Daoy (cell line): Measurements from ENCODE around the gene PKP3. TPM values are rescaled to one million over a fixed set of nuclear protein-coding genes. Genes with fewer than 3 reads are reported as not detected.
"Not testable (repeated sequence)": the region's sequence is repeated elsewhere in the genome, so short reads cannot be mapped to it uniquely, and the experiment has no call there.

ENCODE experiments used
- DNase-seq: peaks from one replicate; pipeline ENCODE4 v3.0.0-alpha.2; 2015; ENCODE audit warnings: low read depth
- total RNA-seq: library from RNA; depleted of rRNA; stranded (reverse); fragments of >200 nt; shearing (Covaris generic); gene quantifications from 2 replicates; pipeline ENCODE4 v1.2.3, GENCODE V29; 2014

The PKP3 gene
- total RNA-seq, 1 experiment from 2014 or later, result 7.3 TPM

DNA sequence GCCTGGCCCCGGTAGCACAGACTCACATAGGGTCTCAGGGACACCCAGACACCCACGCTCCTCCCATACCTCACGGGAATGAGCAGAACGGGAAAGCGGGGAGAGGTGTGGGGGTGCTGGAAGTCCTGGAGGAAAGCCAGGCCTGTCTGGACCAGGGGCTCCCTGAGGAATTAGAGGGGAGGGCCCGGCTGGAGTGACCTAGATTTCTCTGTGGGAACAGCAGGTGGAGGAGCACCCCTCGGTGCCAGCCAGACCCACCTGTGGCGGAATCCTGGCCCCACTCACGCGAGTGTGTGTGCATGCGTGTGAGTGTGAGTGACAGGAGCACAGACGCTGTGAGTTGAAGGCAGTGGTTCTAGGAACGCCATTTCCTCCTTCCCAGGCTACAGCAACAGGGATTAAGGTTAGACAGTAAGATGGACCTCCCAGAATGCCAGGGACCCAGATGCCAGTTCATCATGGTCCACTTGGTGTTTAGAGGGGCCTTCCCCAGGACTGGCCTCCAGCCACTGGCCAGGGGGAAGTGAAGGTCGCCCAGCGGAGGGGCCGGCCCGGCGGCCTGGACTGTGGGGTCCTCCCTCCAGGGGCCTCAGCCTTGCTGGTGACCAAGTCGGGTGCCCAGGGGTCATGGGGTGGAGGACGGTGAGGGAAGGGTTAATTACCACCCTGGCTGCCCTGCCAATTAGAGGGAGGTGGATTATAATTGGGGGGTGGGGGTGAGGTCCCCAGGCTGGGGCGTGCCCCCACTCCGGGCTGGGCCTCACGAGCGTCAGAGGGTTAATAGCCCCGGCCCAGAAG, 1.0 kb downstream of the PKP3 start:
- DNase-seq, result no peak

DNA sequence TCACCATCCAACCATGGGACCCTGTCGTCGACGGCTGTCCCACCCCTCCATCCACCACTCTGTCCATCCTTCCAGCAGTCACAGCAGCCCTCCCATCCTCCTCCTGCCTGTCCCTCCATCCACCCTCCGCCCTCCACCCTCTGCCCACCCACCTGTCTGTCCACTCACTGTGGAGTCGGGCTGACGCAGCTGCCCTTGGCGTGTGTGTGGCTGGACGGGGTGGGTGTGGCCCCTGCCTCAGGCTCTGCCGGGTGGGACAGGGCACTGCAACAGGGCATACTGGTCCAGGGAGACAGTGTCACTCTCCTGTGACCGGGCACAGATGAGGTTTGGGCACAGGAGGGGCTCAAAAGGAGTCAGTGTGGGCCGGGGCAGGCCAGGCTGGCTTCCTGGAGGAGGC, 1.9 kb downstream of the PKP3 start:
- no peak for DNase-seq

DNA sequence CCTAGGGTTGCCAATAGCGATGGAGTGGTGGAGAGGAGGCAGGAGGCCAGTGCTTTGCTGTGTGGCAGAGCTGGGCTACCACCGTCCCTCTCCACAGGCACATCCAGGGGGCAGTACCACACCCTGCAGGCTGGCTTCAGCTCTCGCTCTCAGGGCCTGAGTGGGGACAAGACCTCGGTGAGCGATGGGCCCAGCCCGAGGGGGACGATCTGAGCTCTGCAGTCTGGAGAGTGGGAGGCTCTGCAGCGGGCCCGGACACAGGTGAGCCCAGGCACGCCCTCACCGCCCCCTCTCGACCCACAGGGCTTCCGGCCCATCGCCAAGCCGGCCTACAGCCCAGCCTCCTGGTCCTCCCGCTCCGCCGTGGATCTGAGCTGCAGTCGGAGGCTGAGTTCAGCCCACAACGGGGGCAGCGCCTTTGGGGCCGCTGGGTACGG, 2.5 kb downstream of the PKP3 start:
- peak; percentile 70 for DNase-seq

DNA sequence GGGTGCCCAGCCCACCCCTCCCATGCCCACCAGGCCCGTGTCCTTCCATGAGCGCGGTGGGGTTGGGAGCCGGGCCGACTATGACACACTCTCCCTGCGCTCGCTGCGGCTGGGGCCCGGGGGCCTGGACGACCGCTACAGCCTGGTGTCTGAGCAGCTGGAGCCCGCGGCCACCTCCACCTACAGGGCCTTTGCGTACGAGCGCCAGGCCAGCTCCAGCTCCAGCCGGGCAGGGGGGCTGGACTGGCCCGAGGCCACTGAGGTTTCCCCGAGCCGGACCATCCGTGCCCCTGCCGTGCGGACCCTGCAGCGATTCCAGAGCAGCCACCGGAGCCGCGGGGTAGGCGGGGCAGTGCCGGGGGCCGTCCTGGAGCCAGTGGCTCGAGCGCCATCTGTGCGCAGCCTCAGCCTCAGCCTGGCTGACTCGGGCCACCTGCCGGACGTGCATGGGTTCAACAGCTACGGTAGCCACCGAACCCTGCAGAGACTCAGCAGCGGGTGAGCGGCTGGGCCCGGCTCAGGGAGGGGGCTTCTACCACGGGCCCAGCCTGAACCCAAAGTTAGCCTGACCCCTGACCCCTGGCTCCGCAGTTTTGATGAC, 3.0 kb downstream of the PKP3 start:
- DNase-seq, result peak; percentile 87

DNA sequence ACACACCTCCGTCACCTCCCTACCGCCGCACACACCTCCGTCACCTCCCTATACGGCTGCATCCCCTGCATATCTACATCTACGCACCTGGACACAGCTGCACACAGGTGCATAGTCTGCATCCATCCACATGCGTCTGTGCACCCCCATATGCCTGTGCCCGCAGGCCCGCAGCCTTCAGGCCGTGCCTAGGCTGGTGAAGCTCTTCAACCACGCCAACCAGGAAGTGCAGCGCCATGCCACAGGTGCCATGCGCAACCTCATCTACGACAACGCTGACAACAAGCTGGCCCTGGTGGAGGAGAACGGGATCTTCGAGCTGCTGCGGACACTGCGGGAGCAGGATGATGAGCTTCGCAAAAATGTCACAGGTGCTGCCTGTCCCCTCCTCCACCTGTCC, 4.8 kb downstream of the PKP3 start:
- no peak for DNase-seq

DNA sequence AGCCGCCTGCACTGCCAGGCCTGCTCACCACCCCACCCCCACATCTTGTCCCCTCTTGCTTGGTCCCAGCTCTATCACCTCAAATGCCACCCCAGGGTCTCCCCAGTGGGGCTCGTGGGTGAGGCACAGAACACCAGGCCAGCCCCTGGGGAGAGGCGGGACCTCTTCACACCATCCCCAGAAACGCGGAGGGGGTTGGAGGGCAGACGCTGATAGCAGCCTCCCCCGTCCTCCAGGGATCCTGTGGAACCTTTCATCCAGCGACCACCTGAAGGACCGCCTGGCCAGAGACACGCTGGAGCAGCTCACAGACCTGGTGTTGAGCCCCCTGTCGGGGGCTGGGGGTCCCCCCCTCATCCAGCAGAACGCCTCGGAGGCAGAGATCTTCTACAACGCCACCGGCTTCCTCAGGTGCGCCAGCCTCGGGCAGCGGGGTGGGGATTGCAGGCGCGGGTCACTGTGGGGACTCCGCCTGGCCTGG, 5.8 kb downstream of the PKP3 start:
- no peak for DNase-seq

DNA sequence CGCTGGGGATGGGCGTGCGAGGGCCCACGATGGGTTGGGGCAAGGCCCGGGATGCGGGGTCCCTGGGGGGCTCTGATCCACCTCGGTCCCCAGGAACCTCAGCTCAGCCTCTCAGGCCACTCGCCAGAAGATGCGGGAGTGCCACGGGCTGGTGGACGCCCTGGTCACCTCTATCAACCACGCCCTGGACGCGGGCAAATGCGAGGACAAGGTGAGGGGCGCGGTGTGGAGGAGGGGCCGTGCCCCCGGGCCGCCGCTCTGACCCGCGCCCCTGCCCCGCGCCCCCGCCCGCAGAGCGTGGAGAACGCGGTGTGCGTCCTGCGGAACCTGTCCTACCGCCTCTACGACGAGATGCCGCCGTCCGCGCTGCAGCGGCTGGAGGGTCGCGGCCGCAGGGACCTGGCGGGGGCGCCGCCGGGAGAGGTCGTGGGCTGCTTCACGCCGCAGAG, 6.3 kb downstream of the PKP3 start:
- no peak for DNase-seq

DNA sequence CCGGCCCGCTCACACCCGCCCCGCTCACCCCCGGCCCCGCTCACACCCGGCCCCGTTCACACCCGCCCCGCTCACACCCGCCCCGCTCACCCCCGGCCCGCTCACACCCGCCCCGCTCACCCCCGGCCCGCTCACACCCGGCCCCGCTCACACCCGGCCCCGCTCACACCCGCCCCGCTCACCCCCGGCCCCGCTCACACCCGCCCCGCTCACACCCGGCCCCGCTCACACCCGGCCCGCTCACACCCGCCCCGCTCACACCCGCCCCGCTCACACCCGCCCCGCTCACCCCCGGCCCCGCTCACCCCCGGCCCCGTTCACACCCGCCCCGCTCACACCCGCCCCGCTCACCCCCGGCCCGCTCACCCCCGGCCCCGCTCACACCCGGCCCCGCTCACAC, 7.2 kb downstream of the PKP3 start:
- DNase-seq, result not testable (repeated sequence)

DNA sequence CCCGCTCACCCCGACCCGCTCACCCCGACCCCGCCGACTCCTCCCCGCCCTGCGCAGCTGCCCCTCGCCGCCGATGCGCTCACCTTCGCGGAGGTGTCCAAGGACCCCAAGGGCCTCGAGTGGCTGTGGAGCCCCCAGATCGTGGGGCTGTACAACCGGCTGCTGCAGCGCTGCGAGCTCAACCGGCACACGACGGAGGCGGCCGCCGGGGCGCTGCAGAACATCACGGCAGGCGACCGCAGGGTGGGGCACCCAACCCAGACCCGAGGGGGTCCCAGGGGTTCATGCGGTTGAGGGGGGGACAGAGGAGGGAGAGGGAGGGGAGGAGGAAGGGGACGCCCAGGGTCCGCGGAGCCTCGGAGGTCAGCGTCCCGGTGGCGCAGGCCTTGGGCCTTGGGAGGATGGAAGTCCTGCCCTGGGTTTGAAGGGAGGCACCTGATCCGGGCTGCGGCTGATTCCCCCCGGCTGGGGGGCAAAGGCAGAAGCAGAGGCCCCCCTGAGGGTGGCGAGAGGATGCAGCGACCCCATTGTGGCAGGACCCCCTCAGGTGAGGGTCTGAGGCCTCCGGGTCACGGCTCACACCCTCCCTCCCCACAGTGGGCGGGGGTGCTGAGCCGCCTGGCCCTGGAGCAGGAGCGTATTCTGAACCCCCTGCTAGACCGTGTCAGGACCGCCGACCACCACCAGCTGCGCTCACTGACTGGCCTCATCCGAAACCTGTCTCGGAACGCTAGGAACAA, 9.2 kb downstream of the PKP3 start:
- DNase-seq, result no peak

DNA sequence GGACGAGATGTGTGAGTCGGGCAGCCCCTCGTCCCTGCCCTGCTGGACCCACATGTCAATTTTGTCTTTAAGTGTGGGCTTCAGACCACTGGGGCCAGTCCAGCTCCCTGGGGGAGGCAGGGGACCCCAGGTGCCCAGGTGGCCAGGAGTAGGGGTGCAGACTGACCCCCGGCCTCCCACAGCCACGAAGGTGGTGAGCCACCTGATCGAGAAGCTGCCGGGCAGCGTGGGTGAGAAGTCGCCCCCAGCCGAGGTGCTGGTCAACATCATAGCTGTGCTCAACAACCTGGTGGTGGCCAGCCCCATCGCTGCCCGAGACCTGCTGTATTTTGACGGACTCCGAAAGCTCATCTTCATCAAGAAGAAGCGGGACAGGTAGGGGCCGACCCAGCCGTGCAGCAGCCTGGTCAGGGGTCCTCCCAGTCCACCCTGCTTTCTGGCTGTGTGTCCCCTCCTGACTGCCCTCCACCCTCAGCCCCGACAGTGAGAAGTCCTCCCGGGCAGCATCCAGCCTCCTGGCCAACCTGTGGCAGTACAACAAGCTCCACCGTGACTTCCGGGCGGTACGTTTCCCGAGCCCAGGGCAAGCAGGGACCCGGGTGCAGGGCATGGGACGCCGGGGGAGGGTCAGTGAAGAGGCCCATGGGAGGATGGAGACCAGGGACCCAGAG, 9.9 kb downstream of the PKP3 start:
- DNase-seq, result no peak

DNA sequence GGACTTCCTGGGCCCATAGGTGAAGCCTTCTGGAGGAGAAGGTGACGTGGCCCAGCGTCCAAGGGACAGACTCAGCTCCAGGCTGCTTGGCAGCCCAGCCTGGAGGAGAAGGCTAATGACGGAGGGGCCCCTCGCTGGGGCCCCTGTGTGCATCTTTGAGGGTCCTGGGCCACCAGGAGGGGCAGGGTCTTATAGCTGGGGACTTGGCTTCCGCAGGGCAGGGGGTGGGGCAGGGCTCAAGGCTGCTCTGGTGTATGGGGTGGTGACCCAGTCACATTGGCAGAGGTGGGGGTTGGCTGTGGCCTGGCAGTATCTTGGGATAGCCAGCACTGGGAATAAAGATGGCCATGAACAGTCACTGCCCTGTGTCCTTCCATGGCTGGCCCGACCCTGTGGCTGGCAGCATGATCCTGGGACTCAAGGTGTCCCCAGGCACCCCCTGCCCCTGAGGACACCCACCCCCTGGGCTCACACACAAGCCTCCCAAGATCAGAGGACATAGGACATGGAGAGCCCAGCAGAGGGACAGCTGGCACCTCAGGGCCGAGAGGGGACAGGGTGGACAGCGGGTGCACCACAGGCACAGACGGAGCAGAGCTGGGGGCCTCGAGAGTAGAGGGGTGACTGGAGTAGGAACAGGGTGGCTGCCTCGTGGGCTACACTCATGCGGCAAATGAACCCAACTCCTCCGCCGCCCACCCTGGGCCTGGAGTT, 10.7 kb downstream of the PKP3 start:
- no peak for DNase-seq

DNA sequence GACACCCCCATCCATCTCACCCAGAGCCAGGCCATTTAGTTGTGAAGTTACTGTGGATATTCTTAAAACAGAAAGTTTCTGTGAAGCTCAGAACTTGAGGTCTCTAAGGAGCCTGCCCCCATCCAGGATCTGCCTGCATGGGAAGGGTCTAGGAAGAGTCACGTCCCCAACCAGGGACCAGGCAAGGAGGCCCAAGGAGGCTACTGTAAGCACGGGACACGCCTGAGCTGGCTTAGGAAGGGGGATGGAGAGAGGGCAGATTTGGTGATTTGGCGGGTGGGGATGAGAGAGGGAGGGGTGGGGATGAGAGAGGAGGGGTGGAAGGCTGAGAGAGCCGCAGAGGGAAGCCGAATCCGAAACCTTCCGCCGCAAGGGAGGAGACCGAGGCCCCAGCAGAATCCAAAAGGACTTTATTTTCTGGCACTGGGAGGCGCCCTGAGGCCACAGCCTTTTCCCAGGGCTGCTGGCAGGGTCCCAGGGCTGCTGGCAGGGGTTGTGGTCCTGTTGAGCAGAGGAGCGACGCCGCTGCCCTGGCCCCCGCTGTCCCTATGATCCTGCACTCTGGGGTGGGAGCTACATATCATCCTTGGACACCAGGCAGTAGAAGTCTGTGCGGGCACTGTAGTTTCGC, 11.4 kb downstream of the PKP3 start:
- no peak for DNase-seq

DNA sequence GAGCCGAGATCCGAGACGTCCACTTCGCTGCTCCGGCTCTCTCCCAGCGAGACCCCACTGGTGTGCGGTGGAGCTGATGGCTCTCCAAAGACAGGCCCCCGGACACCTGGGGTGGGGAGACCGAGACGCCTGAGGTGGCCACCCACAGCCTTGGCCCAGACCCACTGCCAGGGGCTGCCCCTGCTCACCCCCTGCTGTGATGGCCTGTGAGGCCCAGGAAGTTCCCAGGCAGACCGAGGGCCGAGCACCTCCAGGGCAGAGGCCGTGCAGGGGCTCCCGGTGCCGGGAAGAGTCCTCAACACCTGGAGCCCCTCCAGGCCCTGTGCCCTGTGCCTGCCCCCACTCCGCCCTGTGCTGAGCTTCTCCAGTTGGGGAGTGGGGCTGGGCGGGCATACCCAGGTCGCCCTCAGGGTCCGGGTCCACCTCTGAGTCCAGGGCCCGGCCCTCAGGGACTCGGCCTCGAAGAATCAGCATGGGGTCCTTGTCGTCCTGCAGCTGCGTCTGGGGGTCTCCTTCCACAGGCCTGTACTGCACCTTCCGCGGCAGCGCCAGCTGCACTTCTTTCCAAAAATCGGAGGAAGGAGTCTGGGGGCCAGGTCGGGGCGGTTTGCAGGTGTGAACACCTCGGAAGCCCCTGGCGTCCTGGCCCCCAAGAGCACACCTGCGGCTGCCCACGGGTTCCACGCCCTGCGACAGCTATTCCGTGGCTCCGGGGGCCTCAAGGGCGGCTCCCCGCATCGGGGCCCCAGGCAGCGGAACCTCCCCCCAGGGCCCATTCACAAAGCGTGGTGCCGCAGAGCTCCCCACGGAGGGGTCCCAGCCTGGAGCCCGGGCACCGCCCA, 12.2 kb downstream of the PKP3 start:
- no peak for DNase-seq

DNA sequence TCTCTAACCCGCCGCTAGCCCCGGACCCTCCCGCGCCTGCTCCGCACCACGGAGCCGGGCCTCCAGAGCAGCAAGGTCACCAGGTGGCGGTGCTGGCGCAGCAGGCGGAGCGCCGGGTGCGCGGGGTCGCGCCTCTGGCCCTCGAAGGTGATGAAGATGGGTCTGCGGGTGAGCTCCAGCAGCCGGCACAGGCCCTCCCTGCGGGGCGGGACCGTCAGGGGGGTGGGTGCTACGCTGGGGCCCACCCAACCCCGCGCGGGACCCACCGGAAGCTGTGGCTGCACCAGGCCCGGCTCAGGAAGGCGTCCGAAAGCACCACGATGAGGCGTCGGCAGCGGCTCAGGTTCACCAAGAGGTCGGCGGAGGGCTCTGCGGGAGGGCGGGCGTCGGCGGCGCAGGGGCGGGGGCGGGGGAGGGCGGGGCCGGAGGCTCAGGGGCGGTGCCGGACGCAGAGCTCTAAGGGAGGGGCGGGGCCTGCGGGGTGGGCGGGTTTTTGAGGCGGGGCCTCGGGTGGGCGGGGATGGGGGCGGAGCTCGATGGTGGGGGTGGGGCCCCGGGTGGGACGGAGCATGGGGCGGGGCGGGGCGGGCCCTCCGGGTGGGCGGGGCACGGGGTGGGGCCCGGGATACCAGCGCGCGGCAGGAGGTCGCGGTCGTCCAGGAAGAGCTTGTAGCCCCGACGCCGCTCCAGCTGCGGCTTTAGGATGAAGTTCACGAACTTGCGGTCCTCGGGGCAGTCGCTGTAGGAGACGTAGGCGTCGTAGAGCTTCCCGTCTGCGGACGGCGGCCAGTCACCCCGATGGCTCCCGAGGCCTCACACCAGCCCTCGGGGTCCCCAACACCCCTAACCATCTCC, 13.0 kb downstream of the PKP3 start:
- DNase-seq, result peak; percentile 88

DNA sequence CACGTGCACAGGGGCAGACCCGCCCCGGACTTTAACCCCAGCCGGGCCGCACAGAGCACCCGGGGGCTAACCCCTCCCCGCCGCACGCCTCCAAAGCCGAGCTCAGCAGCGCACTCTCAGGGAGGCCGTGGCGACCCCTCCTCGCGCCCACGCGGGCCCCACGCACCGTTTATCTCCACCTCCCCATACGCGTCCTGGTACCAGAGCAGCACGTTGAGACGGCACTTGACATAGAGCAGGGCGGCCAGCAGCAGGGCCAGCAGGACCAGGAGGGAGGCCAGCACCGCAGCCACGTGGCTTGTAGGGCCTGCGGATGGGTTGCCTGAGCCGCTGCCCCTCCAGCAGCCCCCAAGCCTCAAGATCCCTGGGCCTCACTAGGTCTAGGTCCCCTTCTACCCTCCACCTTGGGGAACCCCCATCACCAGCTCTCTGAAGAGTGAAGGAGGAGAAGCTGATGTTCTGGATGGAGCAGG, 13.7 kb downstream of the PKP3 start:
- DNase-seq, result no peak

DNA sequence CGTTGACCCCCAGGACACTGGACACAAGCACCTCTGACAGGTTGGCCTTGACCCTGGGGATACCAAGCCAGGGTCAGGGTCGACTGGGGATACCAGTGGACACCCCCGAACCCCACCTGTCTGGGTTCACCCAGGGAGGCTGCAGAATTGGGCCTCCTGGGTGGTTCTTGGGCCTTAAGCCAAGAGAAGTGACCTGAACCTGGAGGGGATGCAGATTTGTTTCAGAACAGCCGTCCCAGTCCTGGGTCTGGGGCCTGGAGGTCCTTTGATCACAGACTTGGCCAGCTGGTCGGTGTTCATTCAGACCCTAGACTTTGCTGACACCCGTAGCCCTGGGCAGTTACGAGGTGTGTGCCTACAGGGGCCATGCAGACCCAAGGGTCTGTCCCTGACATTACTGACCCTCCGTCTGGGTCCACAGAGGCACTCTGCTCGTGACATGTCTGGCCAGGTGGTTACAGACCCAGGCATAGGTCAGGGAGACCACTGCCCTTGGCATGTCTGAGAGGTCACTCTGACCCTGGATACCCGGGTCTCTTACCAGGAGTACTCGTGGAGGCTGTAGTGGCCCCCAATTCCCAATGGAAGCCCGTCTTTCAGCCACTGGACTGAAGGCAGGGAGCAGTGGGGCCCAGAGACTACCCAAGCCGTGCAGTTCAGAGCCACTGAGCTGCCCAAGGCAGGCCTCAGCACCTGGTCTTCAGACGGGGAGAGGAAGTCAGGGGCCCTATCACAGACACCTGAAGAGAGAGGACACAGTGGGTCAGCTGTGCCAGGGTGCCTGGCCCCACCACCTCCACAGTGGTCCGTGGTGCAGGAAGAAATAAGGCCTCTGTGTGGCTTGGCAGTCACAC, 14.4 kb downstream of the PKP3 start:
- DNase-seq, result no peak

DNA sequence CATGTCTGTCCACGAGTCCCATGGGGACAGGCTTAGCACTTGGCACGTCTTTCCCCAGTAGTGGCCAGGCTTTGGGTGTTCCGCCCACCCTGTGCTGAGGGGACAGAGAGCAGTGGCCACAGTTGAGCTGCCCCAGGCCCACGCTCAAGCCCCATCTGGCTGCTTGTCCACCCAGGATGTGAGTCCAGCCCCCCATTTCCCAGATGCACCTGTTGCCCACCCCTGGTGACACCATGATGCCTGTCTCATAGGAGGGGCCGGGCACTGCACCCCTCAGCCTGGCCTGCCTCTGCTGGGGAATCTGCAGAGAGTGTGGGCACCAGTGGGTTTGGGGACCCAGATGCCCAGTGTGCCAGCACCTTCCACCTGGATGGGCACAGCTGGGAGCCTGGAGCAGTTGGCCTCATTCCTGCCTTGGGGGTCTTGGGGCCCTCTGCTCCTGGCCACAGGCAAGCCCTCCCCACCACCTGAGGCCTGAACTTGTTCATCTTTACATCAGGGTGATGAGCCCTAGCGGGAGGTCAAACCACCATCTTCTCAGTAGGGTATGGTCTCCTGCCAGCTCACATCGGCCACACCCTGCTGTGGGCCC, 15.1 kb downstream of the PKP3 start:
- DNase-seq, result no peak
